ENCODE data around the gene C2CD3.
"Not testable (repeated sequence)": the region's sequence is repeated elsewhere in the genome, so short reads cannot be mapped to it uniquely, and the experiment has no call there.

Gene C2CD3

GRCh38 chr11:74091549-74091948 is 79.3 kb downstream of the C2CD3 start:
- TF ChIP-seq CTCF (IDR thresholded peaks at IDR 0.05; ENCODE audit: extremely low read depth, insufficient read depth, missing control alignments), result no peak
- no peak for DNase-seq (ENCODE audit: low spot score)
- in situ Hi-C loops (cut with MboI; ENCODE audit: low pct_unique_long_range_greater_than_20kb, low sequenced_read_pairs, unreplicated experiment), result no loop called here

GRCh38 chr11:74090701-74091100 is 80.1 kb downstream of the C2CD3 start:
- in situ Hi-C loops (cut with MboI; ENCODE audit: low pct_unique_long_range_greater_than_20kb, low sequenced_read_pairs, unreplicated experiment), result no loop called here
- no peak for DNase-seq (ENCODE audit: low spot score)
- TF ChIP-seq CTCF (IDR thresholded peaks at IDR 0.05; ENCODE audit: extremely low read depth, insufficient read depth, missing control alignments), result peak; percentile 42

GRCh38 chr11:74086242-74086884 is 84.4 kb downstream of the C2CD3 start:
- no peak for TF ChIP-seq CTCF (IDR thresholded peaks at IDR 0.05; ENCODE audit: extremely low read depth, insufficient read depth, missing control alignments)
- in situ Hi-C loops (cut with MboI; ENCODE audit: low pct_unique_long_range_greater_than_20kb, low sequenced_read_pairs, unreplicated experiment), result no loop called here
- DNase-seq (ENCODE audit: low spot score), result no peak

- no peak for TF ChIP-seq CTCF (IDR thresholded peaks at IDR 0.05; ENCODE audit: extremely low read depth, insufficient read depth, missing control alignments)
- in situ Hi-C loops (cut with MboI; ENCODE audit: low pct_unique_long_range_greater_than_20kb, low sequenced_read_pairs, unreplicated experiment), result no loop called here
- DNase-seq (ENCODE audit: low spot score), result no peak
Observed at GRCh38 chr11:74085542-74085892, 85.3 kb downstream of the C2CD3 start.

- TF ChIP-seq CTCF (IDR thresholded peaks at IDR 0.05; ENCODE audit: extremely low read depth, insufficient read depth, missing control alignments), result no peak
- no peak for DNase-seq (ENCODE audit: low spot score)
- in situ Hi-C loops (cut with MboI; ENCODE audit: low pct_unique_long_range_greater_than_20kb, low sequenced_read_pairs, unreplicated experiment), result no loop called here
Observed at GRCh38 chr11:74084796-74085541, 85.8 kb downstream of the C2CD3 start.

GRCh38 chr11:74083927-74084326 is 86.9 kb downstream of the C2CD3 start:
- DNase-seq (ENCODE audit: low spot score); in situ Hi-C loops (cut with MboI; ENCODE audit: low pct_unique_long_range_greater_than_20kb, low sequenced_read_pairs, unreplicated experiment): not testable (repeated sequence)

- no peak for DNase-seq (ENCODE audit: low spot score)
- in situ Hi-C loops (cut with MboI; ENCODE audit: low pct_unique_long_range_greater_than_20kb, low sequenced_read_pairs, unreplicated experiment), result no loop called here
- no peak for TF ChIP-seq CTCF (IDR thresholded peaks at IDR 0.05; ENCODE audit: extremely low read depth, insufficient read depth, missing control alignments)
Observed at GRCh38 chr11:74081428-74081827, 89.4 kb downstream of the C2CD3 start.

Measured in GM13977 (cell line).